HG03060 (cell line): Measurements from ENCODE around the gene TCOF1.

Experiments
- ATAC-seq: cut with Tn5 transposase; IDR thresholded peaks from one replicate; pipeline ENCODE4 v1.9.1; 2021; ENCODE audit warnings: low read depth, moderate number of reproducible peaks; ENCODE audit not compliant: unreplicated experiment

The TCOF1 gene

DNA sequence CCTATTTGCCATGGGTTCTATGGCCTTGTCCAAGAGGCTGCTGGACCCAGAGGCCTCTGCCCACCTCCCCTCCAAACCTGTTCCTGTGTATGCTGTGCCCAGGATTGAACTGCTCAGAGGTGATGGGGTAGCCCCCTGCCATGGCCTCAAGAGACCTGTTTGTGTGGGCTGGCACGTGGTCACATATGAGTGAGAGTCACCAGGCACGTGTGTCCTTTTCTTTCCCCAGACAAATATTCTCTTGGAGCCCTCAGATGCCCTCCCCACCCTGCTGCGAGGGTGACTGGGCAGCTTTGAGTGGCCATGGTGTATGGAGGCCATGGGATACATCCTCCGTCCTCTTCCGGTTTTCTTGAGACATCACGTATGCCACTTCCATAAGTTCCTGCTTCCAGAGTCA, 10.9 kb upstream of the TCOF1 start:
- ATAC-seq = no peak

DNA sequence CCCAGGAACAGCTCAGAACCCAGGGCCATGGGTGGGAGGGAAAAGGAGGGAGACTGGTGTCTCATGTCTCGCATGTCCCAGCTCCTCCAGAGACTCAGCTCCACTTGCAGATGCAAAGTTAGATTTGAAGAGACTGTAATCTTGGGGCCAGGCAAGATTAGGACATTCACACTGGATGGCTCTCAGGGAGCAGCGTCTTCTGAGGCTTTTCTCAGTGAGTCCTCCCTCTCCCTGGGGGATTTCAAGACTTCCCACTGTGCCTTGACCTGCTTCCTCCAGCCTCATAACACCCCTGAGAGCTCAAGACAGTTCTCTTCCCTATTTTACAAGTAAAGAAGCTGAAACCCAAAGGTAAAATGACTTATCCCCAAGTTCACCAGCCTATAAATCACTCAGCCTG, 10.5 kb upstream of the TCOF1 start:
- no peak for ATAC-seq

GRCh38 chr5:150347451-150347850, 10.0 kb upstream of the TCOF1 start:
- no peak for ATAC-seq

- no peak for ATAC-seq
Observed at GRCh38 chr5:150349681-150350275, 7.7 kb upstream of the TCOF1 start.

GRCh38 chr5:150350524-150351344, 6.8 kb upstream of the TCOF1 start:
- peak; percentile 82 for ATAC-seq

DNA sequence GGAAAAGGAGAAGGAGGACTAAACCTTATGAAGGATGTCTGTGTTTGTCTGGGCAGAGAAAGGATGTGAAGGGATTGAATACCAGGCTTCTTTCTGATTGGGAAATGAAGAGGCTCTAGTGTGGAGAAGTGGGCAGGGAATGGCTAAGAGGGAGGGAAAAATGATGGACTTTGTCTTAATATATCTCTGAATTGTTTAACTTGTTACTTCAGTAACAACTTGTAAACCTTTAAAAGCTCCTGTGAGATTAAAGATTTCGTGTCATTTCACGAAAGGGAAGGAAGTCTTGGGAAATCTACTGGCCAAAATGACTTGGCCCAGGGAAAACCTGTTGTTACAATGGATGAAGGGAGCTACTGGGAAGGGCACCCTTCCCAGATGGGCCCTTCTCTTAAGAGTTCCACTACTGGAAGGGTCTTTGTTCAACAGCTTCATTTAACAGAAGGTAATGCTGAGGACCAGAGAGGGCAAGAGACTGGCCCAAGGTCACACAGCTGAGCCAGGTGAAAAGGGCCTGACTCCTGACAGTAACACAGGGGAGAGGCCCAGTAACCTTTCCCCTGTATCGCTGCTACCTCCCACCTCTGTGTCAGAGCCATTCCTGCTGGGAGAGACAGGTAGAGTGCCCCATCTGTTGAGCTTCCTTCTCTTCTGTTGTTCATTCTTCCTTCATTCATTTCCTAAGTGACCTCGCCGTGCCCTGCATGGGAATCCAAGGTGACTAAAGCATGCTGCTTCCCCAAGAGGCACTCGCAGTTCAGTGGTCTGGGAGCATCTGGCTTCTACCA, 5.1 kb upstream of the TCOF1 start:
- no peak for ATAC-seq

DNA sequence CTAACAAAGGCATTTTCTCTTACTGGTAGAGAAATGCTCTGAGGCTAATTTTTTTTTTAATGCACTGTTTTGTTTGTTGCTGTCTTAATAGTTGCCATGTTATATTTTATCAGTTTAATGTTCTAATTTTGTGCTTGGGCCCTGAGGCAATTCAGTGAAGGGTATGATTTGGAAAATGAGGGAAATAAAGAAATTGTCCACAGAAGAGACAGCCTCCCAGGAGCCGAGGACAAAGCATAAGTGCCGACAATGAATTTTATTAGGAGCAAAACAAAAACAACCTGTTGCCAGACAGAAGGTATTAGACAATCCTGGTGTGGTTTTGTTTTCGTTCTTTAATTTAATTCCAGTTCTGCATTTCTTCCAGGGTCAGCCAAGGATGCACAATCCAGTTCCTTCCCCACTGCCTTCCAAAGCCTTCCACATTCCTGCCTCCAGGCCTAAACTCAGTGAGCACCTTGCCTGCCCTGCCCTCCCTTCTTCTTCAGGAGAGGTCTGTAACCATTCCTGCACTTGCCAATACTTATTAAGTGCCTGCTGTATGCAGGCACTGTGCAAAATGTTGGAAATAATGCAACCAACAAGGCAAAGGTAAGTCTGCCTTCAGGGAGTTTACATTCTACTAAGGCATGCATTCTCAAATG, 4.3 kb upstream of the TCOF1 start:
- ATAC-seq = no peak

DNA sequence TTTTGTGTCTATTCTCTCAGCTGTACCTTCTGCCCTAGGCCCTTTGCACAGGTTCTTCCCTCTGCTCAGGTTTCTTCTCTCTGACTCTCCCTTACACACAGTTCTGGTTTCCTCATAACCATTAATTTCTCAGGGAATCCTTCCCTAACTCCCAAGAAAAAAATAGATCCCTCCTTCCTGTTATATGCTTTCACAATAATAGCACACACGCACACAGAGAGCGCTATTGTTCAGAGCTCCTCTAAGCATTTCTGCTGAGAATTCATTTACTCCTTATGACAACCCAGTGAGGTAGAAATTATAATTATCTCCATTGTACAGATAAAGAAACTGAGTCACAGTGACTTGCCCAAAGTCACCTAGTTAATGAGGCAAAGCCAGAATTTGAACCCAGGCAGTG, 1.7 kb upstream of the TCOF1 start:
- ATAC-seq = no peak

DNA sequence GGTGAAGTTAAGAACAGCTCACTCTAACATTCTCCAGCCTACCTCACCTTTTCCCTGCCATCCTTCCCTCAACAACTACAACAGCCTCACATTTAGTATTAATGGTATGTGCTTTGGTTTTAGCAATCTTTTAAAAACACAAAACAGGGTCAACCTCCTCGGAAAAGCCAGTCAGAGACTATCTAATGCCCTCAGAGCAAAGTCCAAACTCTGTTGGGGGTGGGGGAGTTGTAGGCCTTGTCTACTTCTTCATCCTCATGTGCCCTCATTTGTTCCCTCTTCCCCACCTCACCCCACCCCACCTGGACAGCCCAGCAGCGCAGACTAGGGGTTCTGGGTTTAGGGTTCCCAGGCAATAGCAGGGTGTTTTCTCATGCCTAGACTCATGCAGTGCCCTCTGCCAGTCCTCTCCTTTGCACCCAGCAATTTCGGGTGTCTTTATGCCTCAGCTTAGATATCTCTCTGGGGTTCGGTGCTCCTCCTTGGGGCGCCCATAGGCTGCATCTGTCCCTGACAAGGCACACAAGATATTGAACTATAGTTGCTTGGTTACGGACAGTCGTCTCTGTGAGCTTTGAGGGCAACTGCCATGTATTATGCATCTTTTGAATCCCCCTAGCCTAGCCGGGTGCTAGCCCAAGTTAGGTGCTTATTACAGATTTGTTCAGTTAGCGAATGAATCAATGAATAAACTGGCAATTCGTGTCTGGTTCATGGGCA, 762 bp upstream of the TCOF1 start:
- ATAC-seq = no peak

- no peak for ATAC-seq
Observed at GRCh38 chr5:150358261-150359095, 981 bp downstream of the TCOF1 start.

GRCh38 chr5:150361301-150361700, 3.8 kb downstream of the TCOF1 start:
- peak; percentile 33 for ATAC-seq

GRCh38 chr5:150363185-150363584, 5.7 kb downstream of the TCOF1 start:
- ATAC-seq = no peak

DNA sequence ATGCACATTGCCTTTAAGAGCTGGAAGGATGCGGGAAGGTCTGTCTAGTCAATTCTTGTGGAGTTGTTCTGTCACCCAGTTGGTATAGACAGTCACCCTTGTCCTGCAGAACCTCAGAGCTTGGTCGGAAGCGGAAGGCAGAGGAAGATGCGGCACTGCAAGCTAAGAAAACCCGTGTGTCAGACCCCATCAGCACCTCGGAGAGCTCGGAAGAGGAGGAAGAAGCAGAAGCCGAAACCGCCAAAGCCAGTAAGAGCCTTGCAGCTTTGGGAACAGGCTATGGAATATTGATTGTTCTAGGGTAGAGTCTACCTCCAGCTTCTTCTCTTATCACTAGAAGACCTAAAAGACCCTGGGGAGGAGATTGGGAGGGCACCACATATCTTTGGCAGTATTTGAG, 6.5 kb downstream of the TCOF1 start:
- no peak for ATAC-seq

DNA sequence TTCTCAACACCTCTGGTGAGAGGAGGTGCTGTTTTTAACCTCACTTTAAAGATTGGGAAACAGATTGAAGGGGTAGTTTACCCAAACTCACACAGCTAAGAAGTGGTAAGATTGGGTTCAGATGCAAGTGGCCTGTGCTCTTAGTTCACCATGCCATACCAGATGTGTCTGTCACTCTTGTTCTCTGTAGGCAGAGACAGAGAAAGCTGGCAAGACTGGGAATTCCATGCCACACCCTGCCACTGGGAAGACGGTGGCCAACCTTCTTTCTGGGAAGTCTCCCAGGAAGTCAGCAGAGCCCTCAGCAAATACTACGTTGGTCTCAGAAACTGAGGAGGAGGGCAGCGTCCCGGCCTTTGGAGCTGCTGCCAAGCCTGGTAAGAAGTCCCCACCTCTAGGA, 11.0 kb downstream of the TCOF1 start:
- no peak for ATAC-seq

GRCh38 chr5:150372639-150373038, 15.1 kb downstream of the TCOF1 start:
- no peak for ATAC-seq

- no peak for ATAC-seq
Observed at GRCh38 chr5:150374651-150375050, 17.2 kb downstream of the TCOF1 start.

DNA sequence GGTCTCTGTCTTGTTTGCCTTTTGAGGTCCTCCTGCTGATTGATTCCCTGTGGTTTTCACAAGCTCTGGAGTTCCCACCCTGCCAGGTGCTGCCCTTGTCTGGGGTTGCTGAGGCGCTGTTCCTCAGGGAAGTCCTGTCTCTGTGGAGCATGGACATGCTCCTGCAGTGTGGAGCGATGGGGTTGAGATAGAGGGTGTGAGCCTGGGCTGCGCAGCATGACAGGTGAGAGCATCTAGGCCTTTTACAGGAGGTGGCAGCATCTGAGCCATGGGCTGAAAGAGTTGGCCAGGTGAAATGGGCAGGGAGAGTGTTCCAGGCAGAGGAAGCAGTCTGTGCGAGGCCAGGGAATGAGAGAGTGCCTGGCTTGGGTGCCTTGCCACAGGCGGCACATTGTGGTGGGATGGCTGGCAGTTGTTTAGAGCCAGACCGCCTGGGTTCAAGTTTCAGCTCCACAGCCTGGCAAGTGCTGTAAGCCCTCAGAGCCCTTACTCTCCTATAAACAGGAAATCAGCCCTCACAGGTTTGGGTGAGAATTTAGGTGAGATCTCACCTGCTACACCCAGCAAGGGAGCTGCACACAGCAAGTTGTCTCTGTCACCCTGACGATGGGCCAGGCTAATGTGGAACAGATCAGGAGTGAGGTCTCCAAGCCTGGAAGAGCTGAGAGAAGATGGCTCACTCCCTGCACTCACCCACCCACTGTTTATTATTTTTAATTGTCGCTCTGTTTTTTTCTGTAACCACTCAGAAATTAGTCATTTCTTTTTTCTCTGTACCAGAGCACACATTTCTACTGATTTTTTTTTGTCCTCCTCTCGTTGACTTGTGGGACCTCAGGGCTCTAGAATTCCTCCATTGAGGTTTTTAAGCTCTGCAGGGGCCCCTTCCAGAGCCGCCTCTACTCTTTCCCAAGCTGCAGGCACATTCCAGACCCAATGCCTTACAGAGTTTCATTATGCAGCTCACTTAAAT, 19.6 kb downstream of the TCOF1 start:
- ATAC-seq = no peak

GRCh38 chr5:150377964-150378694, 20.6 kb downstream of the TCOF1 start:
- ATAC-seq = no peak
